Motor neuron (in vitro differentiated cells): ENCODE results near the gene NES. TPM values are rescaled to one million over a fixed set of nuclear protein-coding genes. Genes with fewer than 3 reads are reported as not detected.
A peak's percentile ranks its signal among the peaks of the same experiment; 100 is the strongest.

ENCODE experiments used
- ATAC-seq, 8 experiments: fragments of 200-7000 bp; cut with Tn5 transposase; replicated peaks in 6 of 8; 2 replicates each; pipeline ENCODE4 v1.8.0; 2021; ENCODE audit warnings: mild to moderate bottlenecking in 8 of 8, moderate library complexity in 8 of 8
- H3K27ac ChIP-seq, 2 donors: fragments of 250-450 bp; sonication (Bioruptor Pico); 2 replicates each; pipeline ENCODE4 v1.9.0; 2021; ENCODE audit warnings: antibody characterized with exemption in 2 of 2, mild to moderate bottlenecking in 2 of 2, moderate library complexity in 1 of 2
- H3K4me1 ChIP-seq, 2 donors: fragments of 250-450 bp; sonication (Bioruptor Pico); replicated peaks in 1 of 2; 2 replicates each; pipeline ENCODE4 v1.6.1; 2021; ENCODE audit warnings: antibody characterized with exemption in 2 of 2, mild to moderate bottlenecking in 2 of 2, moderate library complexity in 1 of 2
- H3K4me3 ChIP-seq, 5 donors: fragments of 250-450 bp; sonication (Bioruptor Pico); 2 replicates each; pipeline ENCODE4 v1.9.0; 2021; ENCODE audit warnings: antibody characterized with exemption in 5 of 5, mild to moderate bottlenecking in 5 of 5, moderate library complexity in 4 of 5
- WGBS, 10 experiments: fragments of 450-650 bp; shearing (Covaris generic); methylation state at CpG; one replicate each; pipeline ENCODE4 v1.0.0; 2022; 5-methylcytosine and 5-hydroxymethylcytosine counted together
- in situ Hi-C, 9 experiments: fragments of 400-800 bp; cut with MboI; loops; one replicate each; pipeline ENCODE4 v1.15.0; 2021; ENCODE audit warnings: low sequenced_read_pairs in 9 of 9, low pct_unique_long_range_greater_than_20kb in 2 of 9; ENCODE audit not compliant: unreplicated experiment in 9 of 9
- total RNA-seq, 8 experiments: library from RNA; unstranded; fragments of 300-600 nt; gene quantifications; 2 replicates each; pipeline versions ENCODE4 v1.2.3 to v1.2.4, GENCODE V29; 2022

The NES gene
- total RNA-seq, 8 experiments from 2014 or later: 5.5 to 863 (median 150) TPM

DNA sequence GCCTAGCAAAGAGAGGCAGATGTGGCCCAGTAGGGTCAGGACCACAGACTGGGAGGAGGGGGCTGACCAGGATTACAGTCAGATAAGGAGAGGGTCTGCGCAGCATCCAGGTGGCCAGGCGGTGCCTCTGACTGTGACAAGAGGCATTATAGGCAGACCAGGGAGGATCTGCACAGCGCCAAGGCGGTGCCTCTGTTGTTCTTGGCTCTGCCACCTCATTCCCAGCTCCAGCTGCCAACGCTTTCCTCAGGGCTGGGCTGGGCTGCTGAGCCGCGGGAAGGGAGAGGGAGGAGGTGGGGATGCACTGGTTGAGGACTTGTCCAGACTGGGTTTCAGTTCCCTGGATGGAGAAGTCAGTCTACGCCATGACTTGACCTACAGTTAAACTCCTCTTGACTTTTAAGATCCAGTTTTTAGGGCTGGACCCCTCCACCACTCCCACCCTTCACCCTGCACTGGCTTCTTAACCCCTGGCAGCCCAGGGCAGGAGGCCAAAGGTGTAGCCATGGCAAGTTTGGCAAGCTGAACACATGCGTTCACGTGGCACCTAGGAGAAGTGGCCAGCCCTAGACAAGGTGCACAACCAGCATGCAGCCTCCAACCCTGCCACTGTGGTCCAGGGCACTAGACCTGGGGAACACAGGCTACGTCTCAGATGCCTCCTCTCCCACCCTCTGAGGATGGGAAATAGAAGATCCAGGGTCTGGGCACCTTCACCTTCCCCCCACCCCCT lies 32.7 kb upstream of the NES start:
- H3K4me3 ChIP-seq: no peak overlapping the region
- H3K4me1 ChIP-seq: peaks cover 68 to 70% of the 10 kb centered on the region in 2 donors
- 0 to 100% (median 60%) methylated on average over 1 to 10 of the region's 11 CpGs; no CpG with 5 or more reads in 1 of the 10 experiments for WGBS, 10 experiments
- in situ Hi-C loops: no loop called here
- peak overlapping the region; percentile 70 to 93 for H3K27ac ChIP-seq
- peak in 4 of 8 experiments; percentile 11 to 75 (median 16) for ATAC-seq

DNA sequence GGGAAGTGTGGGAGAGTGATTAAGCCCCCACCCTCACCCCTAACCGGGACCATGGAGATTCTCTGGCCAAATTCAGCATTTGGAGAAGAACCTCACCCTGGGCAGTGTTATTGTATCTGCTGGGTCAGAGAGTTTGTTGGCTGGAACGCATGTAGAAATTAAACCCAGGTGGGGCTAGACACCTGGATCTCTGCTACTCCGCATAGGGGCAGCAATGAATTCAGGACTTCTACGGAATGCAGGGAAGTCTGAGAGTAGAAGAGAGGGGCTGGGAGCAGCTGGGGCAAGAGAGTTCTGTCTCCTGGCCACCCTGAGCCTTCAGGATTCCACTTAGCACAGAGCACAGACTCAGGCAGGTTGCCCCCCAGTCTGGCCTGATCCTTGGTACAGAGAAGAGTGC lies 31.8 kb upstream of the NES start:
- Histone ChIP-seq H3K4me1 (peaks cover 68 to 78% of the 10 kb centered on the region in 2 donors), H3K4me3 (no peak overlapping the region), H3K27ac (peak overlapping the region; percentile 92 to 93)
- in situ Hi-C loops: no loop called here
- 0 to 69% (median 40%) methylated on average over 1 to 3 of the region's 4 CpGs; no CpG with 5 or more reads in 1 of the 10 experiments for WGBS, 10 experiments
- no peak for ATAC-seq

DNA sequence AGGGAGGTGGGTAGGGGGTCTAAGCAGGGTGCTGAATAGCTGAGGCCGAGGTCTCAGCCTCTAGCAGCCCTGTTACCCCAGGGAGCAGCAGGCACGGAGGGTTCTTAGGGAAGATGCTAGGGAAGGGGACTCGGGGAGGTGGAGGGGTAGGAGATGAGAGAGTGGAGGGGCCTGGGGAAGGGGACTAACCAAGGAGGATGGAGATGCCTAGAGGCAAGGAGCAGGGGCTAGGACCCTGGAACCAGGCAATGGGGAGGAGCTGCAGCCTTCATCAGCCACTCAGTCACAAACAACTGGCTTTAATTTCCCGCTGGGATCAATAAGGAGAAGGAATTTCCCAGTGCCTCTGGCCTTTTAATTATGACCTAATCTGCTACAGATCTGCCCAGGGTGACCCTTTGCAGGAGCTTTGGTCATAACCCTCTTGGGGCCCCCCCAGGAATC lies 31.0 kb upstream of the NES start:
- Histone ChIP-seq H3K27ac (peak overlapping the region; percentile 92 to 93), H3K4me1 (peaks cover 64 to 86% of the 10 kb centered on the region in 2 donors), H3K4me3 (peak overlapping the region in 1 of 5 donors; percentile 44)
- ATAC-seq: no peak
- WGBS, 10 experiments: 0 to 11% methylated on average over 1 to 3 of the region's 4 CpGs; no CpG with 5 or more reads in 8 of the 10 experiments
- in situ Hi-C loops: no loop called here

DNA sequence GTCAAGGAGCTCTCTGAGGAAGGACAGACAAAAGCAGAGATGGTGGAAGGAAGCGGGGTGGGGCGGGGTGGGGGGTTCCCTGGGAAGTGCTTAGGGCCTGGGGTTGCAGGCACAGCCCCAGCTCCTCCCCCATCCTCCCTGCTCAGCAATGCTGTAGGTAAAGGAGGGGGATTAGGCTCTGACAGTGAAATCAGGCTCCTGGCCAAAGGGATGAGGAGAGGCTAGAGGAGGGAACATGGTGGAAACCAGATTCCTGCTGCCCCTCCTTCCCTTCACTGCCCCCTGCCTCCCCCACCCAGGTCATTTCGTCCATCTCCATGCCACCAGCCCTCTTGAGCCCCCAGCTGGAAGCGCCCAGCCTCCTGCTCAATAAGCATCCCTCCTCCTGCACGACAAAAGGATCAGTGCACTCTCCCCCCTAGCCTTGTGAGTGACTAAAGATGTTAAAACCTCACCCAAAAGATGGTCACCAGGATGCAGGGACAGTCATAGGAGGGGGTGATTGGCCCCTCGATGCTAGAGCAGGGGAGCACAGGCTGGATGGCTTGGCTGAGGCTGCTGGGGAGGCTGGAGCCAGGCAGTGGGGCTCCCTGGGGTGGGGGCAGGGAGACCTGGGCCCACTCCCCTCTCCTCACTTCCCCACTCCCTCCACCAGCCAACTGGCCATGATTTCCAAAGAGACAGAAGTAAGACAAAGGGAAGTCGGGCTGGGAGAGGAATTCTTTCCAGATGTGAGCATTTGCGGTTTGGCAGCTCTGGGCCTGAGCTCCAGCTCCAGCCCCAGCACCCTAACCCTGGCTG lies 30.4 kb upstream of the NES start:
- peak overlapping the region; percentile 92 to 93 for H3K27ac ChIP-seq
- H3K4me3 ChIP-seq: peak overlapping the region in 2 of 5 donors; percentile 44 to 69
- in situ Hi-C loops: no loop called here
- no peak for ATAC-seq
- 0 to 19% (median 0%) methylated on average over 1 to 3 of the region's 8 CpGs; no CpG with 5 or more reads in 6 of the 10 experiments for WGBS, 10 experiments
- H3K4me1 ChIP-seq: peaks cover 60 to 87% of the 10 kb centered on the region in 2 donors

DNA sequence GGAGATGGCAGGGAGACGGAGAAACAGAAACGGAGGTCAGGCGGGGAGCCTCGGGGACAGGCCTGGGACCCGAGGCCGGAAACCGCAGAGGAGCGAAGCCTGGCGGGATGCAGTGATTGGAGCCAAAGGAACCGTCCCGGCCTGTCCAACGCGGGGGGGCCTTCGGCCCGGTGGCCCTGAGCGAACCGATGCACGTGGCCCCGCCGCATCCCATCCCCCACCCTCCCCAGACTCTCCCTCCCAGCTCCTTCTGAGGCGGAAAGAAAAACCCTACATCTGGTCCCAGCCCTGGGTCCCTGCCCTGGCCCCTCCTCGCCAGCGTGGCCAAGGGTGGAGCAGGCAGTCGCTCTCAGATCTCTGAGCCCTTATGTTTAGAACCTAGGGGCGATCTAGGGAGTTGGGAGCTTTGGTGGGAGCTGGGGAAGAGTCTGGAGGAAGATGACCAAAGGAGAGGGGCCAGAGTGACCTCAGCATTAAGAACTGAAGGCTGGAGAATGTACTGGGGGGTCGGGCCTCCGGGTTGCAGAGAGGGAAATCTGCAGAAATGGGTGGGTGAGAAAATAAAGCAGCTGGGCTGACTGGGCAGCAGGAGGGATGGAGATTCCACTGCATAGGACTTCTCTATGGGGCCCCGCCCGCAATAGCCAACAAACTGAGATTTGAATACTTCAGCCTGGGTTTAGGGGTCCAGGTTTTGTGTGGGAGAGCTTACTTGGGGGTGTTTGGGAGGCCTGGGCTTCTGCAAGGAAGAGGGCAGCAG lies 29.6 kb upstream of the NES start:
- Histone ChIP-seq H3K4me3 (peak overlapping the region; percentile 32 to 69 (median 44)), H3K27ac (peak overlapping the region; percentile 92 to 93), H3K4me1 (peaks cover 60 to 87% of the 10 kb centered on the region in 2 donors)
- WGBS, 10 experiments: 0 to 3% (median 0%) methylated on average over 1 to 6 of the region's 29 CpGs; no CpG with 5 or more reads in 4 of the 10 experiments
- in situ Hi-C loops: no loop called here
- peak; percentile 47 to 67 (median 58) for ATAC-seq

DNA sequence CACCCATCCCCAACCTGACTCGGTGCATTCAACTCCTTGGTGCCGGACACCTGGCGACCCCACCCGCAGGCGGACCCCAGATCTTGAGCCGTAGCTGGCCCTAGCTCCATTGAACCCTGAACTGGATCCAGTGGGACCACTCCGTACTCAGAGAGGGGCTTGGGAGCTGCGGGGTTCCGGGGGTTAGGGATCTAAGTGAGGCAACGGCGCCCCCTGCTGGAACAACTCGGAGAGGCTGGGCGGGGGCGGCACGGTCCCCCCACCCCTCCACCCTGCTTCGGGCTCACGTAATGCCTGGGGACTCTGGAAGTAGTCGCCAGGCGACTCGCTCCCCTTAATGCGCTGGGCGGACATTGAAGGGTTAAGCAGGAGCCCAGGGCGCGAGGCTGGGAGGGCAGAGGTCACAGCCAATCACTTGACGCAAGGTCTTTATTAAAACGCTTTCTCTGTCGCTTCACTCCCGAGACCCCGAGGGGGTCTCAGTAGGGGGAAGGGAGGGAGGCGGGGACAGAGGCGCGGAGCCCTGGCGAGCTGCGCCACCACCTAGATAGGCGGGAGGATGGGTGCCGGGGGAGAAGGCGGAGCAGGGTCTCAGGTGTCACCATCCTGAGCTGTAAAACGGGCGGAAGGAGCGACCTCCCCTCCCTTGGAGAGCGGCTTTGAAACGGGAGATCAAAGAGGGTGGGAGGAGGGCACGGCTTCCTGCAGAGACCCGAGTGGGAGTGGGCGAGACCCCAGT lies 28.9 kb upstream of the NES start:
- WGBS, 10 experiments: 0% methylated on average over 10 of the region's 45 CpGs; no CpG with 5 or more reads in 9 of the 10 experiments
- in situ Hi-C loops: no loop called here
- peak; percentile 13 to 76 (median 66) for ATAC-seq

DNA sequence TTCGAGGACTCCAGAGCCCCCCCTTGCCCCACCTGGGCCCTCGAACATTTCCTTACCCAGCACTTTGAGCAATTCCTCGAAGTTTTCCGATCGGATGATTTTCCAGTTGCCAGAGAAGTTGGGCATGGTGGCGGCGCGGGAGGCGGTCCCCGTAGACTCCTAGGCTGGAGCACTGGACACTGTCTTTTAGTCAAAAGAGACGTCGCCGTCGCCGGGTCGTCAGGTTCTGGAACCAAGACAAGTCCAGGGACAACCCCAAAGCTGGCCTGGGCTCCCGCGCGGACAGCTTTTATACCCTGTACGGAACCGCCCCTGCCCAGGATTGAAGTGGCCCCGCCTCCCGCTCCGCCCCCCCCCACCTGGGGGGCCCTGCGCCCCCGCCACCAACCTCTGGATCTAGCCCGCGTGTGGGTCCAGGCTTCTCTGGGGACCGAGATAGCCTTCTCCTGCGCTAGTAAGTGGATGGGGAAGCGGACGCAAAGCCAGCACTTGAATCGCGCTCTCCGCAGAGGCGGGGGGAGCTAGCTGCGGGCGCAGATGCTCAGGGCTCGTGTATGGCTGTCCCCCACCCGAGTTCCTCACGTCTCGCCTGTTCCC lies 28.2 kb upstream of the NES start, which contains the start of gene CRABP2:
Gene CRABP2 (minus strand): TSS at position 263 of the 597 bp plus-strand sequence. CDS start 137 bp downstream, at position 126.
- Histone ChIP-seq H3K27ac (peak within 1 kb of the TSS; percentile 92 to 93), H3K4me1 (peaks cover 57 to 80% of the 10 kb centered on the region in 2 donors), H3K4me3 (peak within 1 kb of the TSS; percentile 32 to 69 (median 44))
- ATAC-seq: peak; percentile 6 to 52 (median 46)
- in situ Hi-C loops: no loop called here
- WGBS, 10 experiments: 0 to 4% (median 0%) methylated on average over 1 to 8 of the region's 42 CpGs; no CpG with 5 or more reads in 6 of the 10 experiments

More for the DNA sequence above, 28.9 kb upstream of the NES start:
- Histone ChIP-seq H3K4me1 (peaks cover 60 to 87% of the 10 kb centered on the region in 2 donors), H3K27ac (peak overlapping the region; percentile 92 to 93), H3K4me3 (peak overlapping the region; percentile 32 to 69 (median 44))

DNA sequence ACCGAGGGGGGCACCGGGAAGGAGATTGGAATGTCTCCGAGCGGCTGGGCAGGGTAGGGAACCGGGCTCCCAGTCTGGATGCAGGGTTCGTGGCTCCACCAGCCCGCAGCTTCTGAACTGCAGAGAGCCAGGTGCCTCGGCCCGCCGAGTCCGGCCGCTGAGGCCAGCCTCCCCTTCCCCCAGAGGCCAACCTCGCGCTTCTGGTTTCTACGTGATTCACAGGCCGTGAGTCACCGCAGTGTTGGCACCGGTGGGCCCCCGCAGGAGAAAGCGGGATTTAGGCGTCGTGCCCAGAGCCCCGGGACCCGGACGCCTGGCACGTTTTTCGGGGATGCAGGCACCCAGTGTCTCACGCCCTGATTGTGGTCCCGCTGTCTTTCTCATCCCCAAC lies 27.7 kb upstream of the NES start:
- ATAC-seq: peak in 2 of 8 experiments; percentile 0 to 2
- H3K4me3 ChIP-seq: peak overlapping the region; percentile 32 to 69 (median 44)
- H3K27ac ChIP-seq: peak overlapping the region; percentile 92 to 93
- 0 to 10% (median 4%) methylated on average over 2 to 5 of the region's 29 CpGs; no CpG with 5 or more reads in 6 of the 10 experiments for WGBS, 10 experiments
- H3K4me1 ChIP-seq: peaks cover 52 to 75% of the 10 kb centered on the region in 2 donors
- in situ Hi-C loops: no loop called here

DNA sequence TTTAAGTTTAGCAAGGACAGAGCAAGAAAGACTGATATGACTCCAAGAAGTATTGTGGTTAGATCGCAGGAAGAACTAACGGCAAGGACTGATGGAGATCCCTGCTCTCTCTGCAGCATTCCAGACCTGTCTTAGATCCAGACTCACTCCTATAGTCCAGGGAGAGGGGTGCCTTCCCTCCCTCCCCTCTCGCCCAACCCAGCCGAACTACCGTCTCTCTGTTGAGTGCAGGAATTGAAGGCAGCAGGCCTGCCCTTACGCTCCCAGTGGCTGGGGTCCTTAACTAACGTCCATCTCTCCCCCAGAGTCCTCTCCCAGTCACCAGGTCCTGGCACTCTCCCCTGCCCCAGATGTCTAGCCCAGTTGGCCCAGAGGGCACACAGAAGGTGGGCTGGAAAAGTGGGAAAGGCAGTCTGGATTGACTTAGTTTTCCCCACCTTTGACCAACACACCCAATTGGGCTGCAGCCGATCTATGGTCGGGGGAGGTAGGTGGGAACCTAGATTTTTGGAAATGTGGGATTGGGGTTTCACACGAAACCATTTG lies 27.0 kb upstream of the NES start:
- no peak for ATAC-seq
- peak overlapping the region; percentile 92 to 93 for H3K27ac ChIP-seq
- 0 to 100% (median 6%) methylated on average over 1 to 9 of the region's 10 CpGs; no CpG with 5 or more reads in 2 of the 10 experiments for WGBS, 10 experiments
- in situ Hi-C loops: no loop called here
- peaks cover 45 to 68% of the 10 kb centered on the region in 2 donors for H3K4me1 ChIP-seq
- peak overlapping the region; percentile 32 to 69 (median 44) for H3K4me3 ChIP-seq

DNA sequence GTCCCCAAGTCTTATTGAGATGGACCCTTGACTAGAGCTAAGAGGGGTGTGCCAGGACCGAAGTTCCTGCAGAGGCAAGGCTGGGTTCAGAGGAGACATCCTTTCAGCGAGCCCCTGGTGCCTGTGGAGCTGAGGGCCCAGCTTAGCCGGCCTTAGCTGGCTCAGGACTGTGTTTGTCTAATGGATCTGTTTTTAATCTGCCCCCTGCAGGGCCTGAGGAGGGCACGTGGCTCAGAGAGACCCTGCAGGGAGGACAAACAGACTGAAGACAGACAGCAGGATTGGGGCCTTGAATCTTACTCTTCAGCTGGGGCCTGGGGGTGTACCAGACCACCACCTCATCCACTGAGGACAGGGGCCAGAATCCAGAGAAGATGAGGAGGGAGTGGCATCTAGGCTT lies 26.5 kb upstream of the NES start:
- Histone ChIP-seq H3K4me3 (peak overlapping the region; percentile 32 to 69 (median 44)), H3K27ac (peak overlapping the region; percentile 92 to 93), H3K4me1 (peaks cover 43 to 63% of the 10 kb centered on the region in 2 donors)
- in situ Hi-C loops: no loop called here
- 0 to 17% (median 0%) methylated on average over 1 to 4 of the region's 4 CpGs; no CpG with 5 or more reads in 6 of the 10 experiments for WGBS, 10 experiments
- ATAC-seq: no peak

DNA sequence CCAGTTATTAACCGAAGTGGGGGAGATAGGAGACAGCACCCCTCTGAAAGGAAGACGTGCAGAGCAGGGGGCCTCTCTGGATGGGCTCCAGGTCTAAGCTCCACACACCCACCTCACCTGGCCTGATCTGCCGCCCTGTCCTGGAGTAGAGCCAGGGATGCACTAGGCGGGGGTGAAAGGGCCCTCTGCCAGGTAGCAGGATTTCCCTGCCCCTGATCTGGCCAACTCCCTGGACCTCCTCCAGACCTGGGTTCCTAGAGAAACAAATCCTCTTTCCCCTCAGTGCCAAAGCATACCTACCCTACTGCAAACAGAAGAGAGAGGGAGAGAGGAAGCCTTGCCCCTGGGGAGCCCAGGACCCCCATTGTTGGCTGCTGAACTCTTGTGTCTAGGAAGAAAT lies 26.1 kb upstream of the NES start:
- 0 to 20% (median 0%) methylated on average over 1 to 2 of the region's 4 CpGs; no CpG with 5 or more reads in 5 of the 10 experiments for whole genome bisulfite sequencing, 10 experiments
- peak overlapping the region; percentile 92 to 93 for H3K27ac ChIP-seq
- peak overlapping the region in 4 of 5 donors; percentile 32 to 69 (median 44) for H3K4me3 ChIP-seq
- no peak for ATAC-seq
- in situ Hi-C loops: no loop called here
- H3K4me1 ChIP-seq: peaks cover 40 to 59% of the 10 kb centered on the region in 2 donors
